ENCODE measurements around the gene BECN2. TPM values are rescaled to one million over a fixed set of nuclear protein-coding genes. Genes with fewer than 3 reads are reported as not detected.

Gene BECN2, protein sequence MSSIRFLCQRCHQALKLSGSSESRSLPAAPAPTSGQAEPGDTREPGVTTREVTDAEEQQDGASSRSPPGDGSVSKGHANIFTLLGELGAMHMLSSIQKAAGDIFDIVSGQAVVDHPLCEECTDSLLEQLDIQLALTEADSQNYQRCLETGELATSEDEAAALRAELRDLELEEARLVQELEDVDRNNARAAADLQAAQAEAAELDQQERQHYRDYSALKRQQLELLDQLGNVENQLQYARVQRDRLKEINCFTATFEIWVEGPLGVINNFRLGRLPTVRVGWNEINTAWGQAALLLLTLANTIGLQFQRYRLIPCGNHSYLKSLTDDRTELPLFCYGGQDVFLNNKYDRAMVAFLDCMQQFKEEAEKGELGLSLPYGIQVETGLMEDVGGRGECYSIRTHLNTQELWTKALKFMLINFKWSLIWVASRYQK
- not detected for polyA plus RNA-seq (2013, experiment 1 of 2)
- polyA plus RNA-seq (2013, experiment 2 of 2) = not detected

DNA sequence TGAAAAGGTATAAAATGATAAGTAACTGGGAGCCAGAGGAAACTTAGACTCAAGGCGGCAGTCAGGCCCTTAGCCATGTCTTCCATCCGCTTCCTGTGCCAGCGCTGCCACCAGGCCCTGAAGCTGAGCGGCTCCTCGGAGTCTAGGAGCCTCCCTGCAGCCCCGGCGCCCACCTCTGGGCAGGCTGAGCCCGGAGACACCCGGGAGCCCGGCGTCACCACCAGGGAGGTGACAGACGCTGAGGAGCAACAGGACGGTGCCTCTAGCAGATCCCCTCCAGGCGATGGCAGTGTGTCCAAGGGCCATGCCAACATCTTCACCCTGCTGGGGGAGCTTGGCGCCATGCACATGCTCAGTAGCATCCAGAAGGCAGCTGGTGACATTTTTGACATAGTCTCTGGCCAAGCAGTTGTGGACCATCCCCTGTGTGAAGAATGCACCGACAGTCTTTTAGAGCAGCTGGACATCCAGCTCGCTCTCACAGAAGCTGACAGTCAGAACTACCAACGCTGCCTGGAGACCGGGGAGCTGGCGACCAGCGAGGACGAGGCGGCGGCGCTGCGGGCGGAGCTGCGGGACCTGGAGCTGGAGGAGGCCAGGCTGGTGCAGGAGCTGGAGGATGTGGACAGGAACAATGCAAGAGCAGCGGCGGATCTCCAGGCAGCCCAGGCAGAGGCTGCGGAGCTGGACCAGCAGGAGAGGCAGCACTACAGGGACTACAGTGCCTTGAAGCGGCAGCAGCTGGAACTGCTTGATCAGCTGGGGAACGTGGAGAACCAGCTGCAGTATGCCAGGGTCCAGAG lies at the start of gene BECN2:
TSS of gene BECN2 (plus strand) at position 76 of the 803 bp plus-strand sequence. CDS start at position 76, 0 bp downstream.
- no peak within 1 kb of the TSS for H3K4me3 ChIP-seq (ENCODE audit: extremely low read depth, insufficient read depth, low read length, poor library complexity, severe bottlenecking)
- no peak within 1 kb of the TSS for H3K27ac ChIP-seq (ENCODE audit: low read depth, low read length, severe bottlenecking)
- WGBS, 2 experiments (ENCODE audit: insufficient coverage in 2 of 2) = 93% methylated on average over 33 of the region's 33 CpGs
- no peaks in the 10 kb centered on the region for H3K36me3 ChIP-seq (ENCODE audit: control insufficient read depth, insufficient read depth, low read length)
- no peaks in the 10 kb centered on the region for H3K4me1 ChIP-seq (ENCODE audit: control insufficient read depth, insufficient read depth, low read length, poor library complexity, severe bottlenecking)
- no peaks in the 10 kb centered on the region for H3K9me3 ChIP-seq (ENCODE audit: control insufficient read depth, low read length)

DNA sequence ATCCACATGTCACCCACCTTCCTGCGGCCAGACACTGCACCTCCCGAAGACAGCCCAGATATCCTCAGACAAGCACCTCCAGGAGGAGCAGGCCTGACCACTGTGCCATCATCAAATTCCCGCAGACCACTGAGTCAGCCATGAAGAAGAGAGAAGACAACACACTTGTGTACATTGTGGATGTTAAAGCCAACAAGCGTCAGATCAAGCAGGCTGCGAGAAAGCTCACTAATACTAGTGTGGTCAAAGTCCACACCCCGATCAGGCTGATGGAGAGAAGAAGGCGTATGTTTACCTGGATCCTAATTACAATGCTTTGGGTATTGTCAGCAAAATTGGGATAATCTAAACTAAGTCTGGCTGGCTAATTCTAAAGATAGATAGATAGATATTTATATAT lies 41.4 kb upstream of the BECN2 start:
- peaks cover 3% of the 10 kb centered on the region for H3K4me1 ChIP-seq (ENCODE audit: control insufficient read depth, insufficient read depth, low read length, poor library complexity, severe bottlenecking)
- WGBS, 2 experiments (ENCODE audit: insufficient coverage in 2 of 2) = 95 to 96% methylated on average over 4 to 7 of the region's 7 CpGs
- H3K27ac ChIP-seq (ENCODE audit: low read depth, low read length, severe bottlenecking) = no peak overlapping the region
- no peak overlapping the region for H3K4me3 ChIP-seq (ENCODE audit: extremely low read depth, insufficient read depth, low read length, poor library complexity, severe bottlenecking)
- no peaks in the 10 kb centered on the region for H3K36me3 ChIP-seq (ENCODE audit: control insufficient read depth, insufficient read depth, low read length)
- no peaks in the 10 kb centered on the region for H3K9me3 ChIP-seq (ENCODE audit: control insufficient read depth, low read length)

DNA sequence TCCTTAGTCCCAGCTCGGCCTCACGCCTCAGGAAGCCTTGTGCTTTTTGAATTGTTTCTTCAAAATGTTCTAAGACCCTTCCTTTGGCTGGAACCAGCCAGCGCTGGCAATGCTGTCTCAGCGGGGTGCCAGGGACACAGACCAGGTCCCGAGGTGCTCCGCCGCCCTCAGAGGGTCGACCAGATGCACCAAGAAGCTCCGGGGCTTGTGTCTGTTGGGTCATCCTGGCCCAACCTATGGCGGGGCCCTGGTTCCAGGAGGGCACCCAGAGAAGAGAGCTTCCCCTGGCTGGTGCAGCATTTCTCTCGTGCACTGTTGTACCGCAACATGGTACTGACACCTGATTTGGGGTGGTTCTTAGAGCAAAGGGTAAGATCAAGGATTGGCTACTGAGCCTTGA lies 40.1 kb upstream of the BECN2 start:
- WGBS, 2 experiments (ENCODE audit: insufficient coverage in 2 of 2) = 87 to 93% methylated on average over 11 to 12 of the region's 12 CpGs
- Histone ChIP-seq H3K4me1 (ENCODE audit: control insufficient read depth, insufficient read depth, low read length, poor library complexity, severe bottlenecking) (peaks cover 3% of the 10 kb centered on the region), H3K4me3 (ENCODE audit: extremely low read depth, insufficient read depth, low read length, poor library complexity, severe bottlenecking) (no peak overlapping the region), H3K27ac (ENCODE audit: low read depth, low read length, severe bottlenecking) (no peak overlapping the region), H3K9me3 (ENCODE audit: control insufficient read depth, low read length) (no peaks in the 10 kb centered on the region), H3K36me3 (ENCODE audit: control insufficient read depth, insufficient read depth, low read length) (no peaks in the 10 kb centered on the region)

DNA sequence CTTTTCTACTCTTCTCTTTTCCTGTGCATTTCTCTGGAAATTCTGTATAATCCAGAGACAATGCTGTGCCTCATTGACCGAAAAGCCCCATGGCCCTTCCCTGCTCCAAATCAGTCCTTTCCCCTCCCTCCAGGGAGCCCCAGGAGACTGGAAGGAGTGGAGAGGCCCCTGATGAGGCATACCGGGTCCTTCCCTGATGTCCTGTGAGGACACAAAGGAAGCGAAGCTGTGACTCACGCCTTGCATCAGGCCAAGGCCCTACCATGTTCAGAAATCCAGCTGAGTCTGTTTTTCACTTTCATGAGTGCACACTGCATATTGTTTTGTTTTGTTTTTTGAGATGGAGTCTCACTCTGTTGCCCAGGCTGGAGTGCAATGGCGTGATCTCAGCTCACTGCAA lies 38.7 kb upstream of the BECN2 start:
- Histone ChIP-seq H3K4me1 (ENCODE audit: control insufficient read depth, insufficient read depth, low read length, poor library complexity, severe bottlenecking) (peaks cover 3% of the 10 kb centered on the region), H3K4me3 (ENCODE audit: extremely low read depth, insufficient read depth, low read length, poor library complexity, severe bottlenecking) (no peak overlapping the region), H3K36me3 (ENCODE audit: control insufficient read depth, insufficient read depth, low read length) (no peaks in the 10 kb centered on the region), H3K9me3 (ENCODE audit: control insufficient read depth, low read length) (no peaks in the 10 kb centered on the region), H3K27ac (ENCODE audit: low read depth, low read length, severe bottlenecking) (no peak overlapping the region)
- WGBS, 2 experiments (ENCODE audit: insufficient coverage in 2 of 2) = 77 to 87% methylated on average over 3 to 4 of the region's 5 CpGs

DNA sequence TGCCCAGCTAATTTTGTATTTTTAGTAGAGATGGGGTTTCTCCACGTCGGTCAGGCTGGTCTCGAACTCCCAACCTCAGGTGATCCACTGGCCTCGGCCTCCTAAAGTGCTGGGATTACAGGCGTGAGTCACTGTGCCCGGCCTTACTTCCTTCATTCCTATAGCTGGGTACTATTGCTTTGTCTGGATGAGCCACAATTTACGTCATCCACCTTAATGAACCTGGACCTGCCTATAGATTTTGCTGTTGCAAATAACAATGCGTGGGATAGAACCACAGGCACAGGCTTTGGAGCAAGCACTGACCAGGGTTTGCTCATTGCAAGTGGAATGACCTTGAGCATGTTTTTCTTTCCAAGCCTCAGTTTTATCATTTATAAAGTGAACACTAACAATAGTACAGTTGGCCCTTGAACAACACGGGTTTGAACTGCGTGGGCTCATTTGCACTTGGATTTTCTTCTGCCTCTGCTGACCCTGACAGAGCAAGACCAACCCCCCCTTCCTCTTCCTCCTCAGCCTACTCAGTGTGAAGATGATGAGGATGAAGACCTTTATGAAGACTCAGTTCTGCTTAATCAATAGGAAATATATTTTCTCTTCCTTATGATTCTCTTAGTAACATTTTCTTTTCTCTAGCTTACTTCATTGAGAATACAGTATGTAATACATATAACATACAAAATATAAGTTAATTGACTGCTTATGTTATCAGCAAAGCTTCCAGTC lies 33.3 kb upstream of the BECN2 start:
- WGBS, 2 experiments (ENCODE audit: insufficient coverage in 2 of 2) = 74 to 80% methylated on average over 4 to 9 of the region's 10 CpGs
- H3K4me3 ChIP-seq (ENCODE audit: extremely low read depth, insufficient read depth, low read length, poor library complexity, severe bottlenecking) = no peak overlapping the region
- no peaks in the 10 kb centered on the region for H3K4me1 ChIP-seq (ENCODE audit: control insufficient read depth, insufficient read depth, low read length, poor library complexity, severe bottlenecking)
- no peak overlapping the region for H3K27ac ChIP-seq (ENCODE audit: low read depth, low read length, severe bottlenecking)
- H3K36me3 ChIP-seq (ENCODE audit: control insufficient read depth, insufficient read depth, low read length) = no peaks in the 10 kb centered on the region
- H3K9me3 ChIP-seq (ENCODE audit: control insufficient read depth, low read length) = no peaks in the 10 kb centered on the region

DNA sequence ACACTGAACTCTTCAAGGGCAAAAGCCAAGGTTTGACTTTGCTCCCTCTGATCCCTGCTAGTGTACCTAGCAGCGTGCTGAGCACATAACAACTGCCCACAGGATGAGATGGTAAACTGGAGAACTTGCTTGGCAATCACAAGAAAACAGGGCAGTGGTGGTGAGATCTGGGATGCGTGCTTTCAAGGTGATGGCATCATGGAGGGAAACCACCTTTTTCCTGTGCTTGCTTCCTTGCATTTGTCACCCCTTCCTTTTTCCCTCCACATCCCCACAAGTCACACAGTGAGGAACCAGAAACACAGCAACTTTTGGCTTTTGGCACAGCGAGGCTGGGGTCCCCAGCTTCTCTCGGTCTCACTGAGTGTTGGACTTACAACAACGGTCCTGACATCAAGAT lies 31.4 kb upstream of the BECN2 start:
- Histone ChIP-seq H3K27ac (ENCODE audit: low read depth, low read length, severe bottlenecking) (no peak overlapping the region), H3K36me3 (ENCODE audit: control insufficient read depth, insufficient read depth, low read length) (no peaks in the 10 kb centered on the region), H3K4me1 (ENCODE audit: control insufficient read depth, insufficient read depth, low read length, poor library complexity, severe bottlenecking) (no peaks in the 10 kb centered on the region), H3K4me3 (ENCODE audit: extremely low read depth, insufficient read depth, low read length, poor library complexity, severe bottlenecking) (no peak overlapping the region), H3K9me3 (ENCODE audit: control insufficient read depth, low read length) (no peaks in the 10 kb centered on the region)
- WGBS, 2 experiments (ENCODE audit: insufficient coverage in 2 of 2) = 87 to 89% methylated on average over 5 of the region's 5 CpGs

DNA sequence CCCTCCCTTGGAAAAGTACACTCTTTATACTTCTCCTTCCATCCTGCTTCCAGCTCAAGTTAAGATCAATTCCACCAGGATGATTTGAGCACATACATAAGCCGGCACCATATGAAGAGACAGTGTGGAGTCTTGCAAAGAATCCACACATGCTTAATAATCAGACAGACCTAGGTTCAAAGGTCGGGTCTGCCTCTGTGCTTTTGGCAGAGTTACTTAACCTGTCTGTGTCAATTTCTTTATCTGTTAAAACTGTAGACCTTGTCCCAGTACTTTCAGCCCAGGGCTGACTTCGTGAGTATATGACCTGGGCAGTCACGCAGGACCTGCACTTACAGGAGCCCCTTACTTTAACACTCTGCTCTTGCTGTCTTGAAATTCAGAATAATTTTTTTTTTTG lies 30.2 kb upstream of the BECN2 start:
- 68 to 73% methylated on average over 3 of the region's 4 CpGs for WGBS, 2 experiments (ENCODE audit: insufficient coverage in 2 of 2)
- no peak overlapping the region for H3K27ac ChIP-seq (ENCODE audit: low read depth, low read length, severe bottlenecking)

DNA sequence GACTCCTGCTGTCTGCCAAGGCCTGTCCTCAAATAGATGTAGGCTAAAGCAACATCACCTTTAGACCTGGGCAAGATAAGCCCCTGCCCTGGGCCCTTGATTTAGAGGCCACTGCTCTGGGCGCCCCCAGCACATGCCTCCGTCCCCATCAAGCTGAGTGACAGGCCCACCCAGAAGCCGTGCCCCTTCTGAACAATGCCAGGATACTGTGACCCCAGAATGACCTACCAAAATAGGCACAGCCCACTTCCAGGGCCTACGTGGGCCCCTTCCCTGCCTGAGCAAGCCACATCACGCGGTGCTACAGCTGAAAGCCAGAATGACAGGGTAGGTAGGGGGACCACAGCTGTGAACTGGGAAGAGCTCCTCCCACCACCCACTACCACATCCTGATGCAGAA lies 24.7 kb upstream of the BECN2 start:
- Histone ChIP-seq H3K9me3 (ENCODE audit: control insufficient read depth, low read length) (no peaks in the 10 kb centered on the region), H3K4me3 (ENCODE audit: extremely low read depth, insufficient read depth, low read length, poor library complexity, severe bottlenecking) (no peak overlapping the region), H3K27ac (ENCODE audit: low read depth, low read length, severe bottlenecking) (no peak overlapping the region), H3K36me3 (ENCODE audit: control insufficient read depth, insufficient read depth, low read length) (no peaks in the 10 kb centered on the region), H3K4me1 (ENCODE audit: control insufficient read depth, insufficient read depth, low read length, poor library complexity, severe bottlenecking) (no peaks in the 10 kb centered on the region)
- WGBS, 2 experiments (ENCODE audit: insufficient coverage in 2 of 2) = 45 to 85% methylated on average over 2 to 3 of the region's 6 CpGs

More for the DNA sequence above, 30.2 kb upstream of the BECN2 start:
- no peaks in the 10 kb centered on the region for H3K4me1 ChIP-seq (ENCODE audit: control insufficient read depth, insufficient read depth, low read length, poor library complexity, severe bottlenecking)
- H3K4me3 ChIP-seq (ENCODE audit: extremely low read depth, insufficient read depth, low read length, poor library complexity, severe bottlenecking) = no peak overlapping the region
- no peaks in the 10 kb centered on the region for H3K36me3 ChIP-seq (ENCODE audit: control insufficient read depth, insufficient read depth, low read length)
- H3K9me3 ChIP-seq (ENCODE audit: control insufficient read depth, low read length) = no peaks in the 10 kb centered on the region

DNA sequence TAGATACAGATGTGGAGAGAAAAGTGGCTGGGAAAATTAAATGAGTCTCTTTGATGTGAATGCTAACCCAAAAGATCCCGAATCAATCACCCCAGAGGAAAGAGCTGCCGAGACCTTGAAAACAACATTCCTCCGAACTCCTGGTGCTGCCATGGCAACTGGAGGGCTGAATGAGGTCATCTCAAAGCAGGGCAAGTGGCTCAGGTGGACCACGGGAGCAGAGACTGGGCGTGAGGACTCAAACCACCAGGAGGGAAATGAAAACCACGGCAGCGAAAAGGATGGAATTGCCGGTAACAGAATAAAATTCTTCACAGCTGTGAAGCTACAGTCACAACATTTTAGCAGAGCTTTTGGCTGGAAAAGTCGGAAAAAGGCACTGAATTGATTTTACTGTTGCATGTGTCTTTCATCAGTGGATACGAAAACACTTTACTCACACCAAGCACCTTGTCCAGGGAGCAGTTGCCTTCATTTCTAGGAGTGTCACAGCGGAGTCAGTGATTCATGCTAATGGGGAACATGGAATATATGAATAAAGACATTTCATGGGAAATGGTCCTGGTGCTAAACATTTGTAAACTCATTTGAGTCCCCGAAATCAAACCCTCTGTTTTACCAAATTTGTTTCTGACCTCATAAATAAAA lies 23.2 kb upstream of the BECN2 start:
- no peaks in the 10 kb centered on the region for H3K9me3 ChIP-seq (ENCODE audit: control insufficient read depth, low read length)
- 48 to 68% methylated on average over 8 to 10 of the region's 12 CpGs for WGBS, 2 experiments (ENCODE audit: insufficient coverage in 2 of 2)
- H3K36me3 ChIP-seq (ENCODE audit: control insufficient read depth, insufficient read depth, low read length) = no peaks in the 10 kb centered on the region
- no peaks in the 10 kb centered on the region for H3K4me1 ChIP-seq (ENCODE audit: control insufficient read depth, insufficient read depth, low read length, poor library complexity, severe bottlenecking)
- H3K27ac ChIP-seq (ENCODE audit: low read depth, low read length, severe bottlenecking) = peak overlapping the region; percentile 42
- no peak overlapping the region for H3K4me3 ChIP-seq (ENCODE audit: extremely low read depth, insufficient read depth, low read length, poor library complexity, severe bottlenecking)

DNA sequence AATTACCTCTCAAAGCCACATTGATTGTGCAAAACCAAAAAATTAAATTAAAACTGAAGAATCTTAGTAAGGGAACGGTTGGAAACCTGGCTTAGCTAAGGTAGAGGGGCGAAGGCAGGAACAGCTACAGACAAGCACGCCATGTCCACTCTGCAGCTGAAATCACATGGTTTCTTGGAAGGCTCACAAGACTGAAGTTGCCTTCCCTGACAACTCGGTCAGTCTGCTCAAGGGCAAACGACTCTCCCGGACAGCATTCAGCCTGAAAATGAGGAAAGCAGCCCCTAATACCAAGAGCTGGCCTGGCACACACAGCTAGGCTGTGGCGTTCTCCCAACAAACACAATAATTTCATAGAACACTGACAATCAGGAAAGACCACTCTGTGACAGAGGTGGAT lies 22.7 kb upstream of the BECN2 start:
- 77 to 83% methylated on average over 5 to 7 of the region's 7 CpGs for WGBS, 2 experiments (ENCODE audit: insufficient coverage in 2 of 2)
- no peaks in the 10 kb centered on the region for H3K4me1 ChIP-seq (ENCODE audit: control insufficient read depth, insufficient read depth, low read length, poor library complexity, severe bottlenecking)

More for the DNA sequence above, 22.7 kb upstream of the BECN2 start:
- no peaks in the 10 kb centered on the region for H3K9me3 ChIP-seq (ENCODE audit: control insufficient read depth, low read length)
- H3K36me3 ChIP-seq (ENCODE audit: control insufficient read depth, insufficient read depth, low read length) = no peaks in the 10 kb centered on the region
- no peak overlapping the region for H3K27ac ChIP-seq (ENCODE audit: low read depth, low read length, severe bottlenecking)
- no peak overlapping the region for H3K4me3 ChIP-seq (ENCODE audit: extremely low read depth, insufficient read depth, low read length, poor library complexity, severe bottlenecking)
